GM19468 (cell line): ENCODE measurements around the gene NLRC3.

Source experiments
- ATAC-seq: cut with Tn5 transposase; IDR thresholded peaks from one replicate; pipeline ENCODE4 v1.9.1; 2021; ENCODE audit warnings: mild to moderate bottlenecking, moderate library complexity, moderate number of reproducible peaks; ENCODE audit not compliant: unreplicated experiment; ENCODE audit errors: extremely low read depth

Gene NLRC3

DNA sequence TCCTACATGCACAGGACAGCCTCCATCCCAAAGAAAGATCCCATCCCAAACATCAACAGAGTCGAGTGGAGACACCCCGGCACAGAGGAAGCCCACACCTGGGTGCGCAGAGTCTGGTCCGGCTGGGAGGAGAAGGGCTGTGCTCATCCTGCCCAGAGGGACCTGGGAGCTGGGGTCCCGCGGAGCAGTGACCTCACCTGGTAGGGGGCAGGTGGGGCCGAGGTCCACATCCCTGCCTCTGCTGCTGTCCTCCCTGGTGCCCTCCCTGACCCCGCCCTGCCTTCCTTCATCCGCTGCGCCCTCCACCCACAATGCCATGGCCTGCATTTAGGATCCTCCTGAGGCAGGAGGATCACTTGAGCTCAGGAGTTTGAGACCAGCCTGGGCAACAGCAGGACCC, 84.8 kb downstream of the NLRC3 start:
- ATAC-seq: no peak

DNA sequence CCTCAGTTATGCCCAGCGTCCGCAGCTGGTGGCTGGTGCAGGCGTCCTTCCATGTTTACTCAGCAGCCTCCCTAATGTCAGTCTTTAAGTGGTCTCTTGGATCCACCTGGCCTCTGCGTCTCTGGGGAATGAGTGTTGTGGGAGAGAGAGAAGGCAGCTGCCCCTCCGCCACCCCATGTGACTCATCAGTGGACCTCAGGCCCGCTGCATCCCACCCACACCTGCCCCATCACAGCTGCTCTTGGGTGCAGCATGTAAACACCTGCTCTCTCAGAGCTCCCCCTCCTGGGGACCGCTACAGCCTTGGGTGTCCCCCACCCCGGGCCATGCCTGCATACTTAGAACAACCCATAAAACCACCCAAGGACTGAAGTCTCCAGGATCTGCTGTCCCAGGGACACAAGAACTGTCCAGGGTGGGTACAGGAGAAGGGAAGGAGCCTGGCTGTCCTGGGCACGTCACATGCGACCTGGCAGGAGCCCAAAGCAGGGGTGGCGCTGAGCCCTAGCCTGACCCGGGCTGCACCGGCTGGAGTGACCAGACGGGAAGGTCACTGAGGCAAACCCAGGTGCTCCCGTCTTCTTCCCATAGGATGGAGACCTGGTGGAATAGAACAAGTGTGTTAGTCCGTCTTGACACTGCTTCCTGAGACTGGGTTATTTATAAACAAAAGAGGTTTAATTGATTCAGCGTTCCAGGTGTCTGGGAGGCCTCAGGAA, 86.1 kb downstream of the NLRC3 start:
- ATAC-seq: no peak
